TTC549 (cell line): Measurements from ENCODE around the gene MCC.
"Not testable (repeated sequence)": the region's sequence is repeated elsewhere in the genome, so short reads cannot be mapped to it uniquely, and the experiment has no call there.

ENCODE experiments used
- FAIRE-seq: peaks from 2 replicates; lab custom pipeline; 2012; peaks lifted over from hg19 to GRCh38; lab: Jason Lieb, UNC

The MCC gene

DNA sequence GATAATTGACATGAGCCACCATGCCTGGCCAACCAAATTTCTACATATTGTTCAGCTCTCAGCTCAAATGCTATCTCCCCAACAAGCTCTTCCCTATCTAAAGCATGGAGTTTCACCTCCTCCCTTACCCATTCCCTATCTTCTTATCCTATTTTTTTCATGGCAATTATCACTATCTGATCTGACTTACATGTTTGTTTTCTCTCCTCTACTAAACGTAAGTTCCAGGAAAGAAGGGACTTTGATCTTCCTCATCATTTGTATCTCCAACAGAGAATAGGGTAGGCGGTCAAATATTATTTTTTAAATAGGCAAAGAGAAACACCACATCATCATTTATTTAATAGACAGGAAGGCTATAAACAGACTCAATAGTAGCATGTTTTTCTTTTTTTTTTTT is 381.4 kb downstream of the MCC start:
- FAIRE-seq, result no peak

DNA sequence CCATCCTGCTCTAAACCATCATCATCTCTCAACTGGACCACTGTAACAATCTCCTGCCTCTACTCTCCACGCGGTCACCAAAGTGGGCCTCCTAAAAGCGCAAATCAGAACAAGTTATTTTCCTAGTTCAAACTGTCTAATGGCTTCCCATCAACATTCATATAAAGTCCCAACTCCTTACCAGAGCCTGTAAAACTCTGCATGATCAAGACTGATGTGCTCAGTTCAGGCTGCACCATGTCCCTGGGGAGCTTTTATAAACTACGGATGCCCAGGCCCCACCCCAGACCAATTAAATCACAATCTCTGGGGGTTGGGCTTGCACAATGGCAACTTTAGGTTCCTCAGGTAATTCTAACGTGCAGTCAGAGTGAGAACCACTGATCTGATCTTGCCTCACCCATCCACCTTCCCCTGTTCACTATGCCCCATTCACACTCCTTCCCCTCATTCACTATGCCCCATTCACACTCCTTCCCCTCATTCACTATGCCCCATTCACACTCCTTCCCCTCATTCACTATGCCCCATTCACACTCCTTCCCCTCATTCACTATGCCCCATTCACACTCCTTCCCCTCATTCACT is 382.5 kb downstream of the MCC start:
- no peak for FAIRE-seq

DNA sequence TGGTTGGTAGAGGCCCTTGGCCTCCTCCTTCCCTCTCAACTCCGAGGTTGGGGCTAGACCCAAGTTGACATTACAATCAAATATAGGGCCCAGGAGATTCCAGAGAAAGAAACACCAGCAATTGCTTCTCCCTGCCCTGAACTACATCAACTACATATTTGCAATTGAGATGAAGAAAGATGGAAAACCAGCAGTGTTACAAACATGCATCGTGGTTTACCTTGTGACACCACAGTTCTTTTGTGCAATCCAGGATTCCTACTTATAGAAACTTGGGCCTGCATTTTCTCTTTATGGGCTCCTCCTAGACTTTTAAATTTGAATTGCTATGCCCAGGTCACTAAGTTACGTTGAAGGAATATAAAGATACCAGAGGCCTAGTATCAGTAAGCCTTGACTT is 384.9 kb downstream of the MCC start:
- no peak for FAIRE-seq

DNA sequence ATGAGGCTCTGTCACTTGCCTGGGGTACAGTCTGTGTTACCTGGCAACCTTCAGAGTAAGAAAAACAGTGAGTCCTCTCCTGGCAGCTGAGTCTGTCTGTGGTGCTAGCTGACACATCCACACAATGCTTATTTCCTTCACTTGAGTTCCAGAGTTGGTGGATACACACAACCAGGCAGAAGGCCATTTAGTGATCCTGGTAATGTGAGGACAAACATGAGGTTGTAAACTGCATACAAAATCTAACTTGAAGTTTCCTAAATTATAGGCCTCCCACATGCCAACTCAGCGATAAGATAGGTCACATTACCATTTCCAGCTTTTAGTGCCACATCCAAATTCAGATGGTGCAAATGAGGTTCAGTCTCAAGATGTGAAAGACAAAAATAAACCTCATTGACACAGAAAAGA is 386.1 kb downstream of the MCC start:
- FAIRE-seq, result no peak

DNA sequence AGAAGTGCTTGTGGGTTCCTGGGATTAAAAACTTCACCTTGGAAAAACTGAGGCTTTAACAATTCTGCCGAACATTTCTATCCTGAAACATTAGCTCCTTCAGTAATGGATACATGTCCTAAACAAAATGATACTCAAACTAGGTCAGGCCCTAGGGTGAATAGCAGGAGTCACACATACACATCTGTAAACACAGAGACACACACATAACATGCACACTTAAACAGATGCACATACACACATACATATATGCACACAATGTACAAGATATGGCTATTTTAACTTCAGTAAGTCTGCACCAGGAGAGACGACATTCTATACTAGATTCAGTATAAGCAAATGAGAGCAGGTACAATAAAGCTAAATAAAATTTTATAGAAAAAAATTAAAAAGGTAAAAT is 387.3 kb downstream of the MCC start:
- FAIRE-seq, result no peak

DNA sequence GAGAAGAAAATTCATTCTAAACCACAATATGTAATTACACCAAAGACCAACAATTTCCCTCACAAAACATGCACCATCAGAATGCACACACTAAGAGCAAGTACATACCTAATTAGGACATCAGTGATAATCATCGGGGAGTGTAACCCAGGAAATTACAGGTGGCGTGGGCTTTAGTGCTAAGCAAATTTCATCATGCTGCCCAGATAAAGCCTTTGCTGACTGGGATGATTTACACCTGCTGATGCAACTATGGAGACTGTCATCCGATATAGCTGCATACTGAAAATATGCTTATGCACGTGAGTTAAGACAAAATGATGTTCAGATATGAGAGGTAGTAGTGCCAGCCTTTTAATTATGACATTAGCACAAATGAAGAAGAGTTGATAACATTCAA is 388.4 kb downstream of the MCC start:
- FAIRE-seq, result no peak

DNA sequence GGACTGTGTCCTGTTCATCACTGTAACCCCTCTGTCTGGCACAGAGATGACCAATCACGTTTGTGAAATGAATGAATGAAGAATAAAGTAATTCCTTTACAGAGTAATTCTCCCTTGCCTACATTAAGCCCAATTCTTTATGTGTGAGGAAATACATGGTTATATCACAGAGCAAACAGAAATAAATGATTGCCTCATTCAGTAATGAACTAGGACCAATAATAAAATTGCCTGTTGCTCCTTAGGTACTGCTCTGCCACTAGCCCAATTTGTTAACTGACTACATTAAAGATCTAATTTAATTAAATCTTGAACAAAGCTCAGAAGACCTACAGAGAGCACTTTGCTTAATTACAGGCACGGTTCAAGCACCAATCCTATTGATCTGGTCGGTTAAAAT is 389.9 kb downstream of the MCC start:
- no peak for FAIRE-seq

DNA sequence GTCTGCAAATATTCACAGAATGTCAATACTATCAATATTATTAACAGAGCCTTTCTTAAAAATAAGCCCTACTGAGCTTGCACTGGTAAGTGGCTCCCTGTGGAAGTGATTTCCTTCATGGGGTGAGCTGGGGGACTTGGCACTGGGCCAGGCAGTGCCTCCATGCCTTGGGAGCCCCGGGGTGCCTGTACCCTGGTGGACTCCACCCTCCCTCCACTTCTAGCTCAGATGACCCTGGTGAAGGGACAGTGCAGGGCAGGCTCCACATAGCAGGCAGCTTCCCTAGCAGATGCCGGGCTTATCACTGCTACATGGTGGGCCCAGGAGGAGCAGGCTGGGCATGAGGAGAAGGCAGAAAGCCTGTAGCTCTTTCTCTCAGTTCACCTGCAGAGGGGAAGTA is 392.4 kb downstream of the MCC start:
- FAIRE-seq, result no peak

DNA sequence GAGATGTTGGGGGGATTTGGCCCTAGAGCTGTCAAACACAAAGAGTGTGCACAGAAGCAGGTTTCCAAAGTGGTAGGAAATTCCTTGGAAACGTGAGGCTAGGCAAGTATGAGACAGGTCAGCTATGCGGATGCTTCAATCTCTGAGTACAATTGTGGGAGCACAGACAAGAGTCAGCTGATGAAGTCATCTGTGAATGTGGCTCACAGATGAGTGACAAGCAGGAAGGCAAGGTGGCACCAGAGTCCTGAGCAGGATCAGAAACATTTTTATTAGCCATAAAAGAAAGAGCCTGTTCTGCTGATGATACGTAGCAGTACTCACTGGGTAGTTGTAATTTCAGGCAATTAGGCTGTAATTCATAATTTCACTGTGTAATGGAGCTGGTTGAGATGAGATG is 394.7 kb downstream of the MCC start:
- no peak for FAIRE-seq

DNA sequence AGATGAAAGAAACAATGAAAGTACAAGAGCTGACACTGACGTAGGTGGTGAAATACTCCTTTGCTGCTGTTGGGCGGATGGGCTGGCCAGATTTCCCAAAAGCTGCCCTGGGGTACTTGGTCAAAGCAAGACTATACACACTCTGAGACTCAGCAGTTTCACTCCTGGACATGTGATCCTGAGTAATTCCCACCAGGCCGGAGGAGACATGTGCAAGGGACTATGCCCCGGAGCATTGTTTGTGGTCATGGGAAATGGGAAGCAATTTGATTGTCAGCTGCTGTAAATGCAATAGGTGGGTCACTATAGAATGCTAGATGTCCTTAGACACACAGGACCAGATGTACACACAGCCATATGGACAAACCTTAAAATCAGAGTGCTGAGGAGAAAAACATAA is 395.6 kb downstream of the MCC start:
- FAIRE-seq, result no peak

DNA sequence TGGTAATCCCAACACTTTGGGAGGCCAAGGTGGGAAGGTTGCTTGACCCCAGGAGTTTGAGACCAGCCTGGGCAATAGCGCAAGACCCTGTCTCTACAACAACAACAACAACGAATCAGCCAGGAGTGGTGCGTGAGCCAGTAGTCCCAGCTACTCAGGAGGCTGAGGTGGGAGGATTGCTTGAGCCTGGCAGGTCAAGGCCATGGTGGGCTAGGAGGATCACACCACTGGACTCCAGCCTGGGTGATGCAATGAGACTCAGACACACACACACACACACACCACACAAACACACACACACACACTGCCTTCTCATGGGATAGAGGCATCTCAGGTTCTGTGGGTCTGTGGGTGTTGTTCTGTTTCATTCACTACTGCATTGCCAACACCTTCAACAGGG is 396.6 kb downstream of the MCC start:
- no peak for FAIRE-seq

DNA sequence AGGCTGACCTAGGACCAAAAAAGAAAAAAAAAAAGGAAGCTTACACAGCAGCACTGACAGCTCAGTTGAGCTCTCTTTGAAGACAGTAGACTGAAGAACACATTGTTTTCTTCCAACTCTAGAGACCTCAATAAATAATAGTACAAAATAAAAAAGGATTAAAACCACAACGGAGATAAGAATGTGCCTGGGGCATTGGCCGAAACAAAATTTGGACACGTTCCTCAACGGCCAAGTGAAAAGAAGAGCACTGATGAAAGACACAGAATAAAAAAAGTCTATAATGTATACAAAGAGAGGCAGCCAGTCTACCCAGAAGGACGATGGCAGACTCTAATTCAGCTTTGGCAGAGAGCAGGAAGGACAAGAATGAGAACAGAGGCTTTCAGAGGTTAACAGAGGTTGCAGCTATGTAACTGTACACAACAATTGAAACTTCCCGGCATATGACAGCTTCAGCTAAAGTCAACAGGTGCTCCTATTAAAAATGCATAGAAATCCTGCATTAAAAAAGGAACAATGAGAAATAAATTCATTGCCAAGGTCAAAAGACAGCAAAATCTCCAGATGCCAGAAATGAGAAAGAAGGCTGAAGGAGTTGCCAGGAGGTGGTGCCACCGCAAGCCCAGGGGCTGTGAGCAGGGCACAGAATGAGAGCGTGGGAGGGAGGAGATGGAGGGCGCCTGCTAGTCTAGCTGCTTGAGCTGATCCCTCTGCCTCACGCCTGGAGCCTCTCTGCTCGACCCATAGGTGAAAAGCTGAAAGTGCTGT is 397.7 kb downstream of the MCC start:
- FAIRE-seq, result no peak

DNA sequence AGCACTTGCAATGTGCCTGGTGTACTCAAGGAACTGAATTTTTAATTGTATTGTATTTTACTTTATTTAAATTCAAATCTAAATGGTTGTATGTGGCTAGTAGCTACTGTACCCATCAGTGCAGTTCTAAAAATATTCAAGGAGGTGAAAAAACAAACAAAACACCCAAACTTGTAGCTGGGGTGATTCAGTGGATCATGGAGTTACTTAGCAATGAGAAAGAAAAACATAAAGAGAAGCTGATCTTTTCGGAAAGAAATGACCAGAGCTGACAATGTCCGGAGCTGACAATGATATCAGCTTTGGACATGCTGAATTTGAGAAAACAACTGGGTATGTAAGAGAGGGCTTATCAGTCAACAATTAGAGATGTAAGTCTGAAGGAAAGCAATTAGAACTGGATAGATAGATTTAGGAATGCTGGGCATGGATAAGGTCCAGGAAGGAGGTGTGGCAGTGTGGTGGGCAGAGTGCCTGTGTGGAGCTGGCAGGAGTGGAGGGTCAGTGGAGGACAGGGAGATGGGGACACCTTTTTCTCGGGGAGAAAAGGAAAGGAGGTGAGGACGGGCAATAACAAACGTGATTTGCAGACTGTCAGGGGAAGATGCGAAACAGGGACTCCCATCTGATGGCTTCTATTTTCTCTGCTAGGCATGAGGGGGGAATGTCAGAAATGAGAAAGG is 398.5 kb downstream of the MCC start:
- no peak for FAIRE-seq

DNA sequence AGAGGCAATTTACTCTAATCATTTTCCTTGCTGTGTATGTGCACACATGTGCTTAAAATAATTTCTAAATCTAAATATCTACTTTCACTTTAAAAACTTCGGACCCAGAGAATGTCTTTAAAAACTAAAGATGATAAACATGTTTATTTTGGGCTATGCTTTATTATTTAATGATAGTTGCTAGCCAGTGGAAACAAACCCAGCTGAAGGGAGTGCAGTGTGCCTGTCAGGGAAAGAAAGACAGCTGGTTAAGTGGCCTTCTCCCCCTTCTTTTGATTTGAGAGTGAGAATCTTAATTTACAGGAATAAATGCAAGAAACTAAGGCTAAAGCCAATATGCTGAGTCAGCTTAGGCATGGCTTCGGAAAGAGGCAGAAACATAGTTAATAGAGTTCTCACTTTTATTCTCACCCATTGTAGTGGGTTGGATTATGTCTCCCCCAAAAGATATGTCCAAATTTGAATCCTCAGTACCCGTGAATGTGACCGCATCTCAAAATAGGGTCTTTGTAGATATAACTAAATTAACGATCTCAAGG is 400.2 kb downstream of the MCC start:
- FAIRE-seq, result no peak

DNA sequence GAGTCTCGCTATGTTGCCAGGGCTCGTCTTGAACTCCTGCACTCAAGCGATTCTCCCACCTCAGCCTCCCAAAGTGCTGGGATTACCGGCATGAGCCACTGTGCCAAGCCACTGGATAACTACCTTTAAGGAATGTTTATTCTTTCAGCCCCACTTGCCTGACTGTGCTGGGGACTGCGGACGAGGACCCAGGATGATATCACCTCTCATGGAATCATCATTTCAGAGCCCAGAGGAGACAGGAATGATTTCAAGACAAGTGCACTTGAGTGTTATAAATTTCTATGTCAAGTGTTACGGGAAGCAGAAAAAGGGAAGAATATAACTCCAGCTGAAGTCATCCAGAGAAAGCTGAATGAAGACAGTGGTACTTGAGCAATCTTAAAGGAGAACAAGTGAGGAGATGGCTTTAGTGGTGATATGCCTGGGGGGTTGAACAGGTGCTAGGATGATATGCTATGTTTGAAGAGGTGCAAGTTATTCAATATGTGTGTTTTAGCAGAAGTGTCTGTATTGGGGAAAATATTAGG is 402.3 kb downstream of the MCC start:
- no peak for FAIRE-seq

DNA sequence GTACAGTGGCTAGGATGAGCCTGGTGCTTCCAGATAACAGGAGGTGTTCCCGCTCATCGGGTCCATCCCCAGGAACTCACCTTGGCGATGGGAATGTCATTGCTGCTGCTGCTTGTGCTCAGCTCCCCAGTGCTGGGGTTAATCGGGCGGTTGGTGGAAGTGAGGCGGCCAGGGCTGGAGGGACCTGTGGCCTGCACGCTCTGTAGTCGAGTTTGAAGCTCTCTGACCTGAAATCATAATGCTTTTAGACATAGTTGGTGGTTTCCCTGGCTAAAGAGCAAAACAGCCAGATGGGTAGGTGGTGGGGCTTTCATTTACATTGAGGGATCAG is 403.2 kb downstream of the MCC start:
- FAIRE-seq, result no peak

DNA sequence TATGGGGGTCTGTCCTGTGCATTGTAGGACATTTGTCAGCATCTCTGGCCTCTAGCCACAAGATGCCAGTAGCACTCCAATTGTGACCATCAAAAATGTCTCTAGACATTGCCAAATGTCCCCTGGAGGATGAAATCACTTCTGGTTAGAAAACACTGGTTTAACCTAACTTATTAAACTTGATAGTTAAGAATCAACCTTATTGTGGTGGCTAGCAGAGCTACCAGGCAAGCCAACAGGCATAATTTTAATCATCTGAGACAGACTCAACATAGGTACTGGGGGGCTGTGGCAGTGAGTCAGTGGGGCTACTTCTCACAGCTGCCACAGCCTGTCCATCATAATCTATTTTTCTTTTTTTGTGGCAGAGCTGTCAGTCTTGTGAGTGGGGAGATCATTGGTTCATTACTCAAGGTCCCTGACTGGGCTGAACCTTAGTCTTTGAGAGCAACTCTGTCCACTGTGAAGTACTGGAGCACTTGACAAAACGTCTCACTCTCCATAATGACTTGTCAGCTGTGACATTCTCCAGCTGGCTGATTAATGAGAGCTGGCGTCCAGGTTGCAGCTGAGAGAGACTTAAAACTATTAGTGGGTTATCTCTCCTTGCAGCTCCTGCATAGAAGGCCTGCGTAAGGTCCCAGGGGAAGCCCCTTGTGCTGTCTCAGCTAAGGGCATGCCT is 403.7 kb downstream of the MCC start:
- FAIRE-seq, result no peak

DNA sequence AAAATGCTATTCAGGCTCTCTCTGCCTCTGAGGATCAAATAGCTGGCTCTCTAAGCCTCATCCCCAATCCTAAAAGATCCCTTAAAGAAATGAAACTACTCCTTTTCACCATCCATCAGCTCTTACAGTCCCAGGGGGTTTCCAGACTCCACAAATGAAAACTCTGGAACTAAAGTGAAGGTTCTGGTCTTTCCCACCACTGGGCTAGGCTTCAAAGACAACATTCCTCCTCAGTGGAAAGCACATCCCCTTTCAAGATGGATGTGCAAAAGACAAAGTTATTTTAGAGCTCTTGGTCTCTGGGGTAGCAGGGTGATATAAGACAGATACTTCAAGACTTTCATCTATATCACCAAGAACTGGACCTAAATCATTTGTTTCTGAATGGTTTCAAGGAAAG is 404.8 kb downstream of the MCC start:
- no peak for FAIRE-seq

DNA sequence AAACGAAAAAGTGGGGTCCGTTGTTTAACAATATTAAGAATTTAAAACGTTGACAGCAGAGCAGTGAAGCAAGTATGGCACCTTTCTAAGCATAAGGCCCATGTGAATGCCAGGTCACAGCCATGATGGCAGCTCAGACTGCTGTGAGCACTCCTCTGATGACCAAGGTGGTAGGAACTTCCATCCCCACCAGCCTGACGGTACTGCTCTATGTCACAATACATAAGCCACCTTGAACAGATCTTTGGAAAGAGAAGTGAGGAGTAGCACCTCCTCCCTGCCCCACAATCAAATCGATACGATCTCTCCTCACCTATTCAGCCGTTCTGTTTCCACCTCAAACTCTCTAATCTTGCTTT is 405.7 kb downstream of the MCC start:
- FAIRE-seq, result no peak

DNA sequence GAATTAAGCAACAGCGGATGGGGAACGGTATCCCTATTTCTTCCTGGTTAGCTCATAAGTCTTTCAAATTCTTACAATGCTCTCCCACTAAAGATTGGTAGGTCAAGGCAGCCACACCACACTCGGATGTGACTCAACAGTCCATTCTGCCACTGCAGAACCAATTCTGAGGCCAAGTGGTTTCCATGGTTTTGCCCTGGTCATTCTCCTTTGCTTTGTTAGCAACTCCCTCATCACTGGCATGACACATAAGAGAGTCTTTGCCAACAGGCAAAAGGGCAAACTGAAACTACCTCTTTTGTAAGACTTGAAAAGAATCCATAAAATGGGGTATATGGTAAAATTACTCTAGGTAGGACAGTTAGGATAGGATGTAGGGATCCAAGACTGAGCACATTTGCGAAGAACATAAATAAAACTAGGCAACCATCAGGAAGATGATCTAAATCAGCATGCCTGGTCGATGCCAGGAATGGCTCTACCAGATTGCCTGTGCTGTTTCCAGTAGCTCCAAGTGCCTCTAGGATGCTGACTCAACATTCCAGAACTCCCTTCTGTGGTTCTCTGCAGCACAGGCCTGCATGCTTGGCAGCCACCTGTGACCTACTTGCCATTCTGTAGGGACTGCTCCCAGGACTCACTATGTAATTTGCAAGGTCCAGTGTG is 406.2 kb downstream of the MCC start:
- FAIRE-seq, result no peak

DNA sequence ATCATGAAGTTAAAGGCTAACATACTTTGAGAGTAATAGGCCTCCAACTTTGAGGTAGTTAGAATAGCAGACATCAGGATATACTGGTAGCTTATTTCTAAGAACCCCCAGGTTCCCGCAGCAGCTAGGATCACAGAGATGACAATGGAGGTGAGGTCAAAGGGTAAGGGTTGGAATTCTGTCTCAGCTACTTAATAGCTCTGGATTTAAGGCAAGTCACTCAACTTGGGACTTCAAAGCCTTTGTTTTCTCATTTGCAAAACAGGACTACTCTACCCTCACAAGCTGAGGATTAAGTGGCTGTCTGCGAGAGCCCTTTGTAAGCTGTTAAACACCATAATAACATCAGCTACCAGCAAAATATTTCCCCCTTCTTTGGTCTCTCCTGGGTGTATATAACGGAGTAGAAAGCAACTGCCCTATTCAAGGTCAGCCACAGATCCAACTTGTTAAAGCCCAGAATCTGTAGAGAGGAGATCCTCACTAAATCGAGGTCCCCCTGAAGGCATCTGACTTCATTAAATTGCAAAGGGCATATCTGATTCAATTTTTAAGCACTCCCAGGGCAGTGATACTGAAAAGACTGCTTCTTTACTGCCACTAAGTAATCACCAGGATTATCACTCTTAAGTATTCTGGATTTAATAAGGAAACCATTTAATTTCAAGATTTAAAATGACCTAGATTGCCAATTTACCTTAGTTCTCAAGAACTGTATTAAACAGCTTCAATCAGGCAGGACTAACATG is 407.0 kb downstream of the MCC start:
- FAIRE-seq, result no peak

DNA sequence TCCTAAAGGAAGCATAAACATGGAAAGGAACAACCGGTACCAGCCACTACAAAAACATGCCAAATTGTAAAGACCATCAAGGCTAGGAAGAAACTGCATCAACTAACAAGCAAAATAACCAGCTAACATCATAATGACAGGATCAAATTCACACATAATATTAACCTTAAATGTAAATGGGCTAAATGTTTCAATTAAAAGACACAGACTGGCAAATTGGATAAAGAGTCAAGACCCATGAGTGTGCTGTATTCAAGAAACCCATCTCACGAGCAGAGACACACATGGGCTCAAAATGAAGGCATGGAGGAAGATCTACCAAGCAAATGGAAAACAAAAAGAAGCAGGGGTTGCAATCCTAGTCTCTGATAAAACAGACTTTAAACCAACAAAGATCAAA is 411.6 kb downstream of the MCC start:
- not testable (repeated sequence) for FAIRE-seq
